HG03460 (cell line): ENCODE data around the gene SELPLG.
"Not testable (repeated sequence)": the region's sequence is repeated elsewhere in the genome, so short reads cannot be mapped to it uniquely, and the experiment has no call there.

ENCODE experiments used
- ATAC-seq: cut with Tn5 transposase; IDR thresholded peaks from one replicate; pipeline ENCODE4 v1.9.1; 2021; ENCODE audit not compliant: unreplicated experiment

Gene SELPLG

GRCh38 chr12:108592033-108592909, 41.4 kb downstream of the SELPLG start:
- no peak for ATAC-seq

GRCh38 chr12:108591267-108591980, 42.3 kb downstream of the SELPLG start:
- no peak for ATAC-seq

GRCh38 chr12:108590463-108590862, 43.2 kb downstream of the SELPLG start:
- ATAC-seq = not testable (repeated sequence)

DNA sequence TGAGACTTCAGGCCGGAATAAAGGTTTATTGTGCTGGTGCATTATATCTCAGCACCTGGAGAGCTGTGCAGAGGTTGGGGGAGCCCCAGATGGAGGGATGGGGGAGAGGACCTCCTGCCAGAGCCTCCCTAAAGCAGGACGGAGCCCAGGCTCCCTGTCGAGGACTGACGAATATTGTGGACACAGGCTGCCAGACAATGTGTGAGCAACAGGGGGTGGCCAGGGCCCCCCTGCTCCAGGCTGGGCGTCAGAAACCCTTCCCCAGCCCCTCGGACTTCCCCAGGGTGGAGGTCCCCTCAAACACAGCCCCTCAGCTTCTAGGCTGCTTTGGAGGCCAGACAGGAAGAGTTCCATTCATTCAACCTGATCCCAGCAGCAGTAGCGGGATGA, 43.9 kb downstream of the SELPLG start:
- ATAC-seq = no peak

DNA sequence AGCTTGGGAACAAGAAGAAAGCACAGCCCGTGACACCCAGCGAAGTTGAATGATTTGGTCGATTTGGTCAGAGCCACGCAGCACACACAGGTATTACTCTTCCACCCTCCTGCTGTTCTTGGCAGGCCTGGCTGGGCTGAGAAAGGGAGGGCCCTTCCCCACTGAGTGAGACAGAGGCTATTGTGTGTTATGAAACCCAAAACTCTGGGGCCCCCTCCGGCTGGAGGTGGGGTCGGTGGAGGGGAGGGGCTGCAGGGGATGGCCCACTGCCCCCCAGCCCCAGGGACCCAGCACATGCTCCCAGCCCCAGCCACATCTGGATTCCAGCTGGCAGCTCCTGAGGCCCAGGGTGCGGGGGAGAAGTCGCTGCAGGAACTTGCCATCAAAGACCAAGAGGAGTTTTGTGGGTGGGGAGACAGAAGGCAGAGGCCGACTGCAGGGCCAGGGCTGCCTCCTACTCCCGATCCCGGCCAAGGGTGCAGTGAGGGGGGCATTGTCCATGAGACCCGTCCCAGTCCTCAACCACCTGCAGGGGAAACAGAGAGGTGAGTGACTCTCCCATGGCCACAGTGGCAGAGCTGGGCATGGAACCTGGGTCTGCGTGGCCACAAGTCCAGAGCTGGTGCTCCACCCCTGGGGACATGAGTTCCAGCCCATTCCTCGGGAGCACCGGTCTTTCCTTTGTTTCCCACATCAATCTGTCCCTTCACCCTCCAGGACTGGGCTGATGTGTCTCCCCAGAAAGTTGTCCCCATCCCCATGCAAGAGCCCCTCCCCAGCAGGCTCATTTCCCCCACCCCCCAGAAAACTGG, 44.5 kb downstream of the SELPLG start:
- no peak for ATAC-seq

DNA sequence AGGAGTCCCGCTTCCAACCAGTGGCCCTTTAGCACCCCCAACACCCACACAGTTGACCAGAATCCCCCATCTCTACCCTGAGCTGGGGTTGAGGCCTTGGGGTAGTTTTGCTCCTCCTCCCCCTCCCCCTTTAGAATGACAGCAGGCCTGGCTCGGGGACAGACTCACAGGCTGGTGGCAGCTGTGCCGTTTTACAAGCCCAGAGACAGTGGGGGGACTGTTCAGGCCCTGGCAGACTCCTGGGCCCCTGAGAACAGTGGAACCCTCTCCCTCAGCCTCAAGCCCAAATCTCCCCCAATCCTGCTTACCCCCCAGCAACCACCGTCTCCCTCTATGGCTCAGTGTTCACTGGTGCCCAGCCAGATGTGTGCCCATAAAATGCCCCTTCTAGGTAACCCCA, 45.9 kb downstream of the SELPLG start:
- ATAC-seq = no peak

DNA sequence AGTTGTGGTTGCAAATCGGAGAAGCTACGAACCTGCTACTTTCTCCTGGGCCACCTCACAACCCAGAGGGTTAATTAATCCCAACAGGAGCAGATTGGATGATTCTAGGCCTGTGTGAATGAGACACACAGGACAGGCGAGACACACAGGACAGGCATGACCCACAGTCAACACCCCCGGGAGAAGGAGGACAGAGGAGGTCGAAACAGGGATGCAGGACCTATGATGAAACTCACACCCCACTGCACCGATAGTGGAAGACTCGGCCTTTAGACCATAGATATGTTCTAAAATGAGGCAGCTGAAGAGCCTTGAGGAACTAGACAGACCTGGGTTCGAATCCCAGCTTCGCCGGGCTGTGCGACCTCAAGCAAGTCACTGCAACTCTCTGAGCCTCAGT, 47.4 kb downstream of the SELPLG start:
- no peak for ATAC-seq

GRCh38 chr12:108585864-108586263, 47.8 kb downstream of the SELPLG start:
- ATAC-seq = no peak

GRCh38 chr12:108584456-108585065, 49.1 kb downstream of the SELPLG start:
- no peak for ATAC-seq

- no peak for ATAC-seq
These were observed 49.7 kb downstream of the SELPLG start for GRCh38 chr12:108583991-108584390.

- ATAC-seq = no peak
These were observed 50.5 kb downstream of the SELPLG start for GRCh38 chr12:108582978-108583770.

DNA sequence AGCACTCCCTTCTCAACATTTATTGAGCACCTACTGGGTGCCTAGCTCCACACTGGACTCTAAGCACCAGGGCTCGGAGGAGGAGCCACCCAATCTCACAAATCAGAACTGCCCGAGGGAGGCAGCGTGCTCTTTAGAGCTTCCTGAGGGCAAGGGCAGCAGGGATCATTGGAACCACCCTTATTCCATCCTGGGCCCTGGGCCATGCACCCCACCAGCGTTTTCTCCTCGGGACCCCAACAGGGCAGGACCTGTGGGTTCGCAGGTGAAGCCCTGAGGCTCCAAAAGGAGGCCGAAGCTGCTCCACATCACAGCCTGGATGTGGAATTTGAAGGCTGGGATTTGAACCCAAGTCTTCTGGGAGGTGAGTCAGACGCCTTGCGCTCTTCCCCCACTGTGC, 51.2 kb downstream of the SELPLG start:
- no peak for ATAC-seq

GRCh38 chr12:108581311-108582227, 52.1 kb downstream of the SELPLG start:
- no peak for ATAC-seq

GRCh38 chr12:108580531-108580930, 53.2 kb downstream of the SELPLG start:
- ATAC-seq = no peak

DNA sequence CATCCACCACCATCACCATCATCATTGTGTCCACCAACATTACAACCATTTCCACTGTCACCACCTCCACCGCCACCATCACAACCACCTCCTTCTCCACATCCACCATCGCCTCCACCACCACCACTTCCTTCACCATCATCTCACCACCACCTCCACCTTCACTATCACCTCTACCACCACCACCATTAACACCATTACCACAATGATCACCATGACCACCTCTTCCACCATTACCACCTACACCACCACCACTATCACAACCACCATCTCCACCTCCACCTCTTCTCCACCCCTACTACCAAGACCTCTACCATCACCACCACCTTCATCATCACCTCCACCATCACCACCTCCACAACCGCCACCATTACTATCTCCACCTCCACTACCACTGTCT, 54.9 kb downstream of the SELPLG start:
- no peak for ATAC-seq

GRCh38 chr12:108578264-108578663, 55.4 kb downstream of the SELPLG start:
- ATAC-seq = no peak

DNA sequence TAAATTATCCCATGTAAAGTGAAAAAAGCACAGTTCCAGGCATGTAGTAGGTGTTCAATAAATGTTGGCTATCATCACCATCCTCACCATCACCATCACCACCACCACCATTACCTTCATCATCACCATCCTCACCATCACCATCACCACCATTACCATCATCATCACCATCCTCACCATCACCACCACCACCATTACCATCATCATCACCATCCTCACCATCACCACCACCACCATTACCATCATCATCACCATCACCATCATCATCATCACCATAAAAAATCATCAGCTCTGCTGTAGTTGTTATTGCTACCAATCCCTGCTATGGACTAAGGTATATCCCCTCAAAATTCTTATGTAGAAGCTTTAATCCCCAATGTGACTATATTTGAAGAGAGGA, 56.2 kb downstream of the SELPLG start:
- no peak for ATAC-seq

DNA sequence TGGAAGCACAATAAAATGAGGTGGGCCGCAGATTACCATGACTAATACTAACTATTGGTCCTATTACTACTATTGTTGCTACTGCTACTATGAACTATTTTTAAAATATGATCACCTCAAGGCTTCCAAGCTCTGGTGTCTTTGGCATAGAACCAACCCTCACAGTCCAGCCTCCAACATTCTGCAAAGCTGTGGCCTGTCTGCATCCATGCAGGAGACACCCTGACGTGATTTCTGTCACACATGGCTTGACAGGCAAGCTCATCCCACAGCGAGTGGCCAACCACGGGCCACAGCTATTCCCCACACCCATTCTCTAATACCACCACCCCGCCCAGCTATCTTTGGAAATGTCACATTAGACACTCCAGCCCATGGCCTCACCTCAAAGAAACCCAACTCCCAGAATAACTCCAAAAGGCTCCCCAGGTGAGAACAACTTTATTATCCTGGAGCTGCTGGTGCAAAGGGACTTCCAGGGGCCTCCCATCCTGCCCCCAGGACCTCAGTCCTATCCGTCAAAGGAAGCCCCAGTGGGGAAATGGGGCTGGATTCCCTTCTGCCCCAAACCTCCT, 56.9 kb downstream of the SELPLG start:
- no peak for ATAC-seq
